ENCODE measurements around the gene ABCC2. TPM values are rescaled to one million over a fixed set of nuclear protein-coding genes. Genes with fewer than 3 reads are reported as not detected.
"Not testable (repeated sequence)": the region's sequence is repeated elsewhere in the genome, so short reads cannot be mapped to it uniquely, and the experiment has no call there.

The ABCC2 gene
- polyA plus RNA-seq (2012; ENCODE audit: low read depth, missing spikeins), result 0.09 TPM

- DNase-seq (ENCODE audit: insufficient read length, low spot score) (no peak), FAIRE-seq (no peak)
- TF ChIP-seq PAX5 (IDR thresholded peaks at IDR 0.05; ENCODE audit: insufficient read depth, low read length, severe bottlenecking) (no peak), TAF1 (IDR thresholded peaks at IDR 0.05; ENCODE audit: low read depth, low read length) (no peak), POU2F2 (IDR thresholded peaks at IDR 0.05; ENCODE audit: low read depth, low read length) (no peak), POLR2A (IDR thresholded peaks at IDR 0.05; ENCODE audit: low read depth, low read length) (no peak), SPI1 (IDR thresholded peaks at IDR 0.05; ENCODE audit: low read depth, low read length) (no peak), POLR2AphosphoS5 (IDR thresholded peaks at IDR 0.05; ENCODE audit: low read depth, low read length) (no peak)
Observed at GRCh38 chr10:99782447-99783286, at the start of gene ABCC2. ABCC2 (plus strand) TSS chr10:99782640; CDS start chr10:99782845, 205 bp downstream.

GRCh38 chr10:99733366-99733765 is 49.1 kb upstream of the ABCC2 start:
- DNase-seq (ENCODE audit: insufficient read length, low spot score), result no peak
- TF ChIP-seq TAF1 (IDR thresholded peaks at IDR 0.05; ENCODE audit: low read depth, low read length) (no peak), SPI1 (IDR thresholded peaks at IDR 0.05; ENCODE audit: low read depth, low read length) (no peak), POLR2A (IDR thresholded peaks at IDR 0.05; ENCODE audit: low read depth, low read length) (no peak)
- no peak for FAIRE-seq

GRCh38 chr10:99734111-99734510 is 48.3 kb upstream of the ABCC2 start:
- not testable (repeated sequence) for FAIRE-seq

GRCh38 chr10:99740260-99740659 is 42.2 kb upstream of the ABCC2 start:
- TF ChIP-seq PAX5 (IDR thresholded peaks at IDR 0.05; ENCODE audit: insufficient read depth, low read length, severe bottlenecking) (no peak), TAF1 (IDR thresholded peaks at IDR 0.05; ENCODE audit: low read depth, low read length) (no peak), POLR2AphosphoS5 (IDR thresholded peaks at IDR 0.05; ENCODE audit: low read depth, low read length) (no peak), SPI1 (IDR thresholded peaks at IDR 0.05; ENCODE audit: low read depth, low read length) (no peak), POU2F2 (IDR thresholded peaks at IDR 0.05; ENCODE audit: low read depth, low read length) (no peak), POLR2A (IDR thresholded peaks at IDR 0.05; ENCODE audit: low read depth, low read length) (no peak)
- DNase-seq (ENCODE audit: insufficient read length, low spot score), result no peak
- FAIRE-seq, result no peak

More at GRCh38 chr10:99734111-99734510, 48.3 kb upstream of the ABCC2 start:
- DNase-seq (ENCODE audit: insufficient read length, low spot score), result not testable (repeated sequence)

- FAIRE-seq, result peak; percentile 51
- DNase-seq (ENCODE audit: insufficient read length, low spot score), result no peak
Observed at GRCh38 chr10:99740933-99741559, 41.4 kb upstream of the ABCC2 start.

GRCh38 chr10:99742254-99742653 is 40.2 kb upstream of the ABCC2 start:
- no peak for DNase-seq (ENCODE audit: insufficient read length, low spot score)
- no peak for TF ChIP-seq SPI1 (IDR thresholded peaks at IDR 0.05; ENCODE audit: low read depth, low read length)
- TF ChIP-seq POLR2A (IDR thresholded peaks at IDR 0.05; ENCODE audit: low read depth, low read length), result no peak
- TF ChIP-seq PAX5 (IDR thresholded peaks at IDR 0.05; ENCODE audit: insufficient read depth, low read length, severe bottlenecking), result no peak
- TF ChIP-seq TAF1 (IDR thresholded peaks at IDR 0.05; ENCODE audit: low read depth, low read length), result no peak
- no peak for FAIRE-seq

More at GRCh38 chr10:99740933-99741559, 41.4 kb upstream of the ABCC2 start:
- no peak for TF ChIP-seq POLR2A (IDR thresholded peaks at IDR 0.05; ENCODE audit: low read depth, low read length)
- TF ChIP-seq TAF1 (IDR thresholded peaks at IDR 0.05; ENCODE audit: low read depth, low read length), result no peak
- no peak for TF ChIP-seq POU2F2 (IDR thresholded peaks at IDR 0.05; ENCODE audit: low read depth, low read length)

GRCh38 chr10:99742701-99743100 is 39.7 kb upstream of the ABCC2 start:
- no peak for DNase-seq (ENCODE audit: insufficient read length, low spot score)
- no peak for TF ChIP-seq TAF1 (IDR thresholded peaks at IDR 0.05; ENCODE audit: low read depth, low read length)
- TF ChIP-seq SPI1 (IDR thresholded peaks at IDR 0.05; ENCODE audit: low read depth, low read length), result no peak
- TF ChIP-seq PAX5 (IDR thresholded peaks at IDR 0.05; ENCODE audit: insufficient read depth, low read length, severe bottlenecking), result no peak
- no peak for TF ChIP-seq POU2F2 (IDR thresholded peaks at IDR 0.05; ENCODE audit: low read depth, low read length)
- no peak for TF ChIP-seq POLR2AphosphoS5 (IDR thresholded peaks at IDR 0.05; ENCODE audit: low read depth, low read length)
- TF ChIP-seq POLR2A (IDR thresholded peaks at IDR 0.05; ENCODE audit: low read depth, low read length), result no peak
- no peak for FAIRE-seq

- DNase-seq (ENCODE audit: insufficient read length, low spot score) (no peak), FAIRE-seq (no peak)
- no peak for TF ChIP-seq POLR2A (IDR thresholded peaks at IDR 0.05; ENCODE audit: low read depth, low read length)
- no peak for TF ChIP-seq PAX5 (IDR thresholded peaks at IDR 0.05; ENCODE audit: insufficient read depth, low read length, severe bottlenecking)
- TF ChIP-seq TAF1 (IDR thresholded peaks at IDR 0.05; ENCODE audit: low read depth, low read length), result no peak
- no peak for TF ChIP-seq SPI1 (IDR thresholded peaks at IDR 0.05; ENCODE audit: low read depth, low read length)
- TF ChIP-seq POU2F2 (IDR thresholded peaks at IDR 0.05; ENCODE audit: low read depth, low read length), result no peak
- TF ChIP-seq POLR2AphosphoS5 (IDR thresholded peaks at IDR 0.05; ENCODE audit: low read depth, low read length), result no peak
Observed at GRCh38 chr10:99743841-99744240, 38.6 kb upstream of the ABCC2 start.

GRCh38 chr10:99746166-99746565 is 36.3 kb upstream of the ABCC2 start:
- FAIRE-seq; DNase-seq (ENCODE audit: insufficient read length, low spot score): not testable (repeated sequence)

- TF ChIP-seq PAX5 (IDR thresholded peaks at IDR 0.05; ENCODE audit: insufficient read depth, low read length, severe bottlenecking) (no peak), POLR2A (IDR thresholded peaks at IDR 0.05; ENCODE audit: low read depth, low read length) (no peak), TAF1 (IDR thresholded peaks at IDR 0.05; ENCODE audit: low read depth, low read length) (no peak), POLR2AphosphoS5 (IDR thresholded peaks at IDR 0.05; ENCODE audit: low read depth, low read length) (no peak), SPI1 (IDR thresholded peaks at IDR 0.05; ENCODE audit: low read depth, low read length) (no peak), POU2F2 (IDR thresholded peaks at IDR 0.05; ENCODE audit: low read depth, low read length) (no peak)
- DNase-seq (ENCODE audit: insufficient read length, low spot score) (no peak), FAIRE-seq (no peak)
Observed at GRCh38 chr10:99748823-99749451, 33.5 kb upstream of the ABCC2 start.

Data from GM12891 (cell line).